HepG2 (cell line): Measurements from ENCODE around the gene RGN. TPM values are rescaled to one million over a fixed set of nuclear protein-coding genes. Genes with fewer than 3 reads are reported as not detected.

Experiments
- CC2D1A ChIP-seq: sonication (generic); formaldehyde crosslinking; IDR thresholded peaks from 2 replicates; pipeline ENCODE4 v1.8.1; 2023; ENCODE audit warnings: mild to moderate bottlenecking, missing genetic modification reagents
- CHD4 ChIP-seq: fragments of 200-600 bp; sonication (generic); IDR thresholded peaks from 2 replicates; pipeline ENCODE4 v1.7.0; 2017; ENCODE audit warnings: mild to moderate bottlenecking, low read length, borderline replicate concordance
- CREBL2 ChIP-seq: sonication (generic); formaldehyde crosslinking; IDR thresholded peaks from 2 replicates; pipeline ENCODE4 v1.8.1; 2023; ENCODE audit warnings: missing genetic modification reagents, mild to moderate bottlenecking, borderline replicate concordance
- FOXO1 ChIP-seq: sonication (generic); formaldehyde crosslinking; IDR thresholded peaks from 2 replicates; pipeline ENCODE4 v1.4.0; 2020; ENCODE audit warnings: missing genetic modification reagents
- HOXA7 ChIP-seq: sonication (generic); formaldehyde crosslinking; IDR thresholded peaks from 2 replicates; pipeline ENCODE4 v1.8.1; 2022; ENCODE audit warnings: mild to moderate bottlenecking, missing genetic modification reagents, moderate library complexity
- IRF2 ChIP-seq: IDR thresholded peaks from 2 replicates; pipeline ENCODE4 v1.6.1; 2018; ENCODE audit warnings: missing genetic modification reagents, missing compliant biosample characterization
- NFIB ChIP-seq: sonication (generic); formaldehyde crosslinking; IDR thresholded peaks from 2 replicates; pipeline ENCODE4 v1.9.0; 2021; ENCODE audit warnings: missing genetic modification reagents, mild to moderate bottlenecking, borderline replicate concordance
- NFKB2 ChIP-seq: sonication (generic); formaldehyde crosslinking; IDR thresholded peaks from 2 replicates; pipeline ENCODE4 v1.4.0; 2020; ENCODE audit warnings: missing genetic modification reagents, borderline replicate concordance
- RNF219 ChIP-seq: sonication (generic); formaldehyde crosslinking; IDR thresholded peaks from 2 replicates; pipeline ENCODE4 v1.5.0; 2020; ENCODE audit warnings: mild to moderate bottlenecking, missing genetic modification reagents
- SIN3A ChIP-seq: IDR thresholded peaks from 2 replicates; pipeline ENCODE4 v1.6.1; 2011; ENCODE audit warnings: low read depth, mild to moderate bottlenecking, control low read depth, low read length, borderline replicate concordance
- TERF1 ChIP-seq: sonication (generic); formaldehyde crosslinking; IDR thresholded peaks from 2 replicates; pipeline ENCODE4 v1.8.0; 2022; ENCODE audit warnings: mild to moderate bottlenecking, missing genetic modification reagents, moderate library complexity
- TP53 ChIP-seq: sonication (generic); formaldehyde crosslinking; conservative IDR thresholded peaks from 2 replicates; pipeline ENCODE4 v1.4.0; 2020; ENCODE audit warnings: missing genetic modification reagents
- TSC22D2 ChIP-seq: sonication (generic); formaldehyde crosslinking; IDR thresholded peaks from 2 replicates; pipeline ENCODE4 v1.5.1; 2020; ENCODE audit warnings: missing genetic modification reagents, mild to moderate bottlenecking, borderline replicate concordance
- ZBTB25 ChIP-seq: IDR thresholded peaks from 2 replicates; pipeline ENCODE4 v1.6.1; 2018; ENCODE audit warnings: missing genetic modification reagents
- ZBTB33 ChIP-seq: sonication (generic); formaldehyde crosslinking; IDR thresholded peaks from 2 replicates; pipeline ENCODE4 v1.4.0; 2020; ENCODE audit warnings: missing genetic modification reagents
- ZFP36 ChIP-seq: fragments of 150-350 bp; IDR thresholded peaks from 2 replicates; pipeline ENCODE4 v1.6.1; 2018; ENCODE audit warnings: borderline replicate concordance, low read length, low read depth; ENCODE audit not compliant: partially characterized antibody
- ZFP36L1 ChIP-seq: sonication (generic); formaldehyde crosslinking; IDR thresholded peaks from 2 replicates; pipeline ENCODE4 v1.8.0; 2022; ENCODE audit warnings: mild to moderate bottlenecking, missing genetic modification reagents, moderate library complexity
- ZNF12 ChIP-seq: sonication (generic); formaldehyde crosslinking; IDR thresholded peaks from 2 replicates; pipeline ENCODE4 v1.5.0; 2020; ENCODE audit warnings: missing genetic modification reagents
- ZNF484 ChIP-seq: sonication (generic); formaldehyde crosslinking; IDR thresholded peaks from 2 replicates; pipeline ENCODE4 v1.5.1; 2020; ENCODE audit warnings: mild to moderate bottlenecking, low read depth, missing genetic modification reagents, borderline replicate concordance
- ZNF501 ChIP-seq: sonication (generic); formaldehyde crosslinking; IDR thresholded peaks from 2 replicates; pipeline ENCODE4 v1.5.1; 2020; ENCODE audit warnings: mild to moderate bottlenecking, moderate library complexity, missing genetic modification reagents
- ZNF703 ChIP-seq: sonication (generic); formaldehyde crosslinking; IDR thresholded peaks from 2 replicates; pipeline ENCODE4 v1.5.1; 2020; ENCODE audit warnings: missing genetic modification reagents, mild to moderate bottlenecking, moderate library complexity, borderline replicate concordance
- ZNF788 ChIP-seq: sonication (generic); formaldehyde crosslinking; IDR thresholded peaks from 2 replicates; pipeline ENCODE4 v1.5.0; 2020; ENCODE audit warnings: mild to moderate bottlenecking, missing genetic modification reagents, borderline replicate concordance
- ZNF878 ChIP-seq: sonication (generic); formaldehyde crosslinking; IDR thresholded peaks from 2 replicates; pipeline ENCODE4 v1.8.1; 2023; ENCODE audit warnings: mild to moderate bottlenecking, missing genetic modification reagents, moderate library complexity
- polyA plus RNA-seq, 8 experiments: library from polyadenylated mRNA; depleted of rRNA in 3 of 8; stranded (reverse) in 7 of 8; unstranded in 1 of 8; fragments of >200 nt; fragmentation: Illumina TruSeq in 4 of 8; extraction: Trizol in 4 of 8; gene quantifications; 2 replicates each; pipeline versions ENCODE4 v1.2.1 to v1.2.3, GENCODE V29; 2011 to 2016; ENCODE audit warnings: low read depth in 4 of 8, missing spikeins in 1 of 8, mixed read lengths in 1 of 8; ENCODE audit not compliant: insufficient read depth in 1 of 8
- total RNA-seq, 5 experiments: library from RNA; depleted of rRNA; stranded (reverse); fragments of >200 nt; fragmentation: Illumina TruSeq; extraction: Trizol; gene quantifications; 2 replicates each; pipeline ENCODE4 v1.2.3, GENCODE V29; 2016; ENCODE audit warnings: low read depth in 1 of 5

RGN gene
- total and polyA plus RNA-seq, 2 of the 13 experiments (the other 11 are each of a cell fraction or from before 2014, with no cell fraction given), result 19.6 to 74.4 TPM

GRCh38 chrX:47080215-47080914 is 2.1 kb downstream of the RGN start (continued):
- TF ChIP-seq TERF1 (no peak), CC2D1A (CRISPR knock-in tag) (no peak), TSC22D2 (no peak), ZNF501 (CRISPR knock-in tag) (no peak), IRF2 (CRISPR knock-in tag) (0 out of 2 replicates have a peak, but pooled peaks have one; percentile 52), SIN3A (no peak), TP53 (CRISPR knock-in tag) (no peak), ZNF878 (0 out of 2 replicates have a peak, but pooled peaks have one; percentile 49), FOXO1 (peak; percentile 93), NFIB (no peak), ZNF788 (CRISPR knock-in tag) (peak; percentile 58; the same call in 1 of the 2 replicates), ZBTB33 (CRISPR knock-in tag) (no peak), RNF219 (CRISPR knock-in tag) (no peak), ZNF703 (no peak), NFKB2 (CRISPR knock-in tag) (no peak), ZNF484 (CRISPR knock-in tag) (no peak), ZBTB25 (CRISPR knock-in tag) (0 out of 2 replicates have a peak, but pooled peaks have one; percentile 29), CHD4 (no peak; the same call in 1 of the 2 replicates), ZNF12 (CRISPR knock-in tag) (no peak), ZFP36 (no peak), CREBL2 (CRISPR knock-in tag) (no peak), ZFP36L1 (CRISPR knock-in tag) (no peak), HOXA7 (CRISPR knock-in tag) (no peak)
